BE2C (cell line): Measurements from ENCODE around the gene DUOXA2.

Source experiments
- DNase-seq: peaks from one replicate; pipeline ENCODE4 v3.0.0-alpha.2; 2020
- H3K27me3 ChIP-seq: fragments of 250-450 bp; sonication (Bioruptor Pico); 2 replicates; pipeline ENCODE4 v1.5.1; 2020; ENCODE audit warnings: mild to moderate bottlenecking
- H3K36me3 ChIP-seq: fragments of 250-450 bp; sonication (Bioruptor Pico); 2 replicates; pipeline ENCODE4 v1.5.1; 2020; ENCODE audit warnings: mild to moderate bottlenecking
- H3K4me1 ChIP-seq: fragments of 250-450 bp; sonication (Bioruptor Pico); 2 replicates; pipeline ENCODE4 v1.5.1; 2020
- H3K4me3 ChIP-seq: 2 replicates; pipeline ENCODE4 v1.5.1; 2011; ENCODE audit warnings: low read depth, low read length
- H3K9me3 ChIP-seq: fragments of 250-450 bp; sonication (Bioruptor Pico); 2 replicates; pipeline ENCODE4 v1.5.1; 2020
- CTCF ChIP-seq: IDR thresholded peaks from 2 replicates; pipeline ENCODE4 v1.5.1; 2012; ENCODE audit warnings: mild to moderate bottlenecking, low read depth, low read length

The DUOXA2 gene

GRCh38 chr15:45112591-45113379 is 1.3 kb upstream of the DUOXA2 start:
- Histone ChIP-seq H3K36me3 (no peaks in the 10 kb centered on the region), H3K4me3 (peak overlapping the region; percentile 33), H3K27me3 (peaks cover 42% of the 10 kb centered on the region), H3K4me1 (no peaks in the 10 kb centered on the region; the same call in 1 of the 2 replicates), H3K9me3 (no peaks in the 10 kb centered on the region)
- DNase-seq, result peak; percentile 39
- TF ChIP-seq CTCF, result no peak

GRCh38 chr15:45113380-45113990 is 641 bp upstream of the DUOXA2 start:
- no peak for TF ChIP-seq CTCF
- Histone ChIP-seq H3K4me3 (no peak overlapping the region), H3K4me1 (no peaks in the 10 kb centered on the region; the same call in 1 of the 2 replicates), H3K27me3 (peaks cover 42% of the 10 kb centered on the region), H3K36me3 (no peaks in the 10 kb centered on the region), H3K9me3 (no peaks in the 10 kb centered on the region)
- no peak for DNase-seq

GRCh38 chr15:45114751-45115085 is 592 bp downstream of the DUOXA2 start:
- H3K27me3 ChIP-seq, result peaks cover 42% of the 10 kb centered on the region
- H3K9me3 ChIP-seq, result no peaks in the 10 kb centered on the region

GRCh38 chr15:45115312-45115820 is 1.2 kb downstream of the DUOXA2 start:
- H3K4me1 ChIP-seq, result no peaks in the 10 kb centered on the region; the same call in 1 of the 2 replicates
- peaks cover 42% of the 10 kb centered on the region for H3K27me3 ChIP-seq
- no peaks in the 10 kb centered on the region for H3K9me3 ChIP-seq
- H3K4me3 ChIP-seq, result no peak overlapping the region
- TF ChIP-seq CTCF, result no peak
- no peak for DNase-seq
- H3K36me3 ChIP-seq, result no peaks in the 10 kb centered on the region

More at GRCh38 chr15:45114751-45115085, 592 bp downstream of the DUOXA2 start:
- H3K36me3 ChIP-seq, result no peaks in the 10 kb centered on the region
- no peak for TF ChIP-seq CTCF
- H3K4me3 ChIP-seq, result peak overlapping the region; percentile 8
- DNase-seq, result no peak
- H3K4me1 ChIP-seq, result no peaks in the 10 kb centered on the region; the same call in 1 of the 2 replicates

GRCh38 chr15:45116006-45116481 is 1.9 kb downstream of the DUOXA2 start:
- Histone ChIP-seq H3K9me3 (no peaks in the 10 kb centered on the region), H3K27me3 (peaks cover 42% of the 10 kb centered on the region), H3K4me1 (no peaks in the 10 kb centered on the region; the same call in 1 of the 2 replicates), H3K4me3 (no peak overlapping the region), H3K36me3 (no peaks in the 10 kb centered on the region)
- no peak for TF ChIP-seq CTCF
- no peak for DNase-seq
